Inferior parietal cortex (tissue), 1 donor: ENCODE results near the gene SPATA20.

Source experiments
- DNase-seq: peaks from one replicate; pipeline ENCODE4 v3.0.0-alpha.2; 2016; ENCODE audit errors: extremely low spot score

Gene SPATA20

GRCh38 chr17:50598487-50598886 lies 51.5 kb downstream of the SPATA20 start:
- no peak for DNase-seq

- no peak for DNase-seq
Observed at GRCh38 chr17:50599606-50600005, 52.6 kb downstream of the SPATA20 start.

DNA sequence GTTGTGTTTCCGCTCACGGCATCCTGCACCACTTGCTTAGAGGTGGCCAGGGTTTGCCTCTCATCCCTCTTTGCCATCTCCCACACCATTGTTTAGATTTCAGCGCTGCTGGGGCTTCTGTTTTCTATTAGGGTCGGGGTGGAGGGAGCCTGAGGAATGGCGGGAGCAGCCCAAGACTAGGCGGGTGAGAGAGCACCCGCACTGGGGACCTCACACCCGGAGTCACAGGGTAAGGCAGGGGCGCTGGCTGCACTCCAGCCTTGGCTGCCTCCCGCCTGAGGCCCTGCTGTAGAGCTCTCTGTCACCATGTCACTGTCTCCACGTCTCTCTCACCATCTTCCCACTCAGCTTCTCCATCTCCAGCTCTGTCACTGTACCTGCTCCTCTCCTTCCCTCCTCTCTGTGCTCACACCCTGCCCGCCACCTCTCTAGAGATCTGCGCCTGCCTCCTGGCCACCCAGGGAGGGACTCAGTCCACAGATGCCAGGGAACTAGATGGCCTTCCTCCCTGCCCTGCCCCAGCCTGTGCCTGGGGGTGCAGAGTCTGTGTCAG lies 54.9 kb downstream of the SPATA20 start:
- no peak for DNase-seq

- no peak for DNase-seq
Observed at GRCh38 chr17:50602836-50603235, 55.9 kb downstream of the SPATA20 start.

DNA sequence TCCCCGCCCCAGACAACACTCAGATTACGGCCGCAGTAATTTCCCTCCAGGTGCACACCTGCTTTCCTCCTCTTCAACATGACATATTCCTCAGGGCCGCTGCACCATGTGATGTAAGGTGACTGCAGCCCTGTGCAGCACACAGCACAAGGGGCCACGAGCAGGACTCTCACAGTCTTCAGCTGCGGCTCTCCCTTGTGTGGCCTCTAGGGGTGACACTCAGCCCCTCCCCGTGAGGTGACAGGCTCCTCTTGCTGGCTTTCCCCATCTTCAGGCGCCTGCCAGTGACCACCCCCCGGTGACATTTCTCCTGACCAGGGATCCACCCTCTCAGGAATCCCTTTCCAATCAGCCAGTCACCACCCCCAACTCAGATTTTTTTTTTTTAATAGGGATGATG lies 56.4 kb downstream of the SPATA20 start:
- no peak for DNase-seq

- DNase-seq = no peak
Observed at GRCh38 chr17:50604513-50604912, 57.5 kb downstream of the SPATA20 start.

- DNase-seq = no peak
Observed at GRCh38 chr17:50605429-50605828, 58.5 kb downstream of the SPATA20 start.
